OCI-LY1 (cell line): ENCODE measurements around the gene BCR.

Source experiments
- EZH2 ChIP-seq: fragments of 200-600 bp; sonication (generic), shearing (Covaris generic); IDR thresholded peaks from 2 replicates; pipeline ENCODE4 v1.8.0; 2017; ENCODE audit warnings: borderline replicate concordance, mixed run types, mild to moderate bottlenecking, antibody characterized with exemption, low read length, moderate library complexity, mixed read lengths
- TF ChIP-seq, protein P1 (sequence below): fragments of 200-600 bp; sonication (generic), shearing (Covaris generic); IDR thresholded peaks from 2 replicates; pipeline ENCODE4 v1.5.1; 2017; ENCODE audit warnings: mild to moderate bottlenecking, antibody characterized with exemption, low read length, moderate library complexity, mixed read lengths

DNA sequence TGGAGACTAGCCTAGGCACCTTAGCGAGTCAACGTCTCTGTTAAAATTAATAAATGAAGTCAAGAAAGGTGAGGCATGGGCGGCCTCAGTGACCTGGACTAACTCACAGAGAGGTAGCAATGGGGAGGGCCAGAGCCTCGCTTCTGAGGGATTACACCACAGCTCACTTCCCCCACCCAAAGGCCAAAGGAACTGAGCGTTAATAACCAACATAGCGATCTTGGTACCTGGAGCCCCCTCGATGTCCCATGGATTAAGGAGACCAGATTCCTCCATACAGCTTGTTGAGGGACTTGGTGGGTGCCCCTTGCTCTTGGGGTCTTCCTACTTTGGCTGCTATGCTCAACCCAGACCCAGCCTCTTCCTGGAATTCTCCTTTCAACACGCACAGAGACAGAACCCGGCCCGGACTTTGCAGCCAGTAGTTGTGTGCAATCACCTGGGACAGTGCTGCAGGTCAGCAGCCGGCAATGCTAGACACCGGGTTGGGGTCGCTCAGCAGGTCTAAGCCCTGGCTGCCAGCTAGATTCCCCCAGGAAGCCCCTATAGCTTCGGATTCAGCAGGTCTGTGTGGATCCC, 70.6 kb downstream of the BCR start:
- TF ChIP-seq, protein P1, sequence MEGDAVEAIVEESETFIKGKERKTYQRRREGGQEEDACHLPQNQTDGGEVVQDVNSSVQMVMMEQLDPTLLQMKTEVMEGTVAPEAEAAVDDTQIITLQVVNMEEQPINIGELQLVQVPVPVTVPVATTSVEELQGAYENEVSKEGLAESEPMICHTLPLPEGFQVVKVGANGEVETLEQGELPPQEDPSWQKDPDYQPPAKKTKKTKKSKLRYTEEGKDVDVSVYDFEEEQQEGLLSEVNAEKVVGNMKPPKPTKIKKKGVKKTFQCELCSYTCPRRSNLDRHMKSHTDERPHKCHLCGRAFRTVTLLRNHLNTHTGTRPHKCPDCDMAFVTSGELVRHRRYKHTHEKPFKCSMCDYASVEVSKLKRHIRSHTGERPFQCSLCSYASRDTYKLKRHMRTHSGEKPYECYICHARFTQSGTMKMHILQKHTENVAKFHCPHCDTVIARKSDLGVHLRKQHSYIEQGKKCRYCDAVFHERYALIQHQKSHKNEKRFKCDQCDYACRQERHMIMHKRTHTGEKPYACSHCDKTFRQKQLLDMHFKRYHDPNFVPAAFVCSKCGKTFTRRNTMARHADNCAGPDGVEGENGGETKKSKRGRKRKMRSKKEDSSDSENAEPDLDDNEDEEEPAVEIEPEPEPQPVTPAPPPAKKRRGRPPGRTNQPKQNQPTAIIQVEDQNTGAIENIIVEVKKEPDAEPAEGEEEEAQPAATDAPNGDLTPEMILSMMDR, result peak; percentile 15; the same call in 1 of the 2 replicates
- no peak for TF ChIP-seq EZH2
